GM12891 (cell line): ENCODE measurements around the gene NDUFA13. TPM values are rescaled to one million over a fixed set of nuclear protein-coding genes. Genes with fewer than 3 reads are reported as not detected.
A peak's percentile ranks its signal among the peaks of the same experiment; 100 is the strongest.
"Not testable (repeated sequence)": the region's sequence is repeated elsewhere in the genome, so short reads cannot be mapped to it uniquely, and the experiment has no call there.

Experiments used
- DNase-seq: peaks from one replicate; pipeline ENCODE4 v3.0.0; 2011; ENCODE audit warnings: low spot score; ENCODE audit not compliant: insufficient read length
- FAIRE-seq: peaks from 2 replicates; lab custom pipeline; 2011; peaks lifted over from hg19 to GRCh38; lab: Jason Lieb, UNC
- PAX5 ChIP-seq: IDR thresholded peaks from 2 replicates; pipeline ENCODE4 v1.6.1; 2011; ENCODE audit warnings: low read length, moderate library complexity, mild to moderate bottlenecking; ENCODE audit not compliant: insufficient read depth, severe bottlenecking
- POLR2A ChIP-seq: IDR thresholded peaks from 2 replicates; pipeline ENCODE4 v1.6.1; 2011; ENCODE audit warnings: low read depth, low read length, control low read depth
- POLR2AphosphoS5 ChIP-seq: IDR thresholded peaks from 2 replicates; pipeline ENCODE4 v1.6.1; 2011; ENCODE audit warnings: low read depth, low read length, control low read depth
- POU2F2 ChIP-seq: IDR thresholded peaks from 2 replicates; pipeline ENCODE4 v1.6.1; 2011; ENCODE audit warnings: low read depth, mild to moderate bottlenecking, control low read depth, low read length, moderate library complexity
- SPI1 ChIP-seq: IDR thresholded peaks from 2 replicates; pipeline ENCODE4 v1.6.1; 2011; ENCODE audit warnings: low read depth, low read length, control low read depth
- TAF1 ChIP-seq: IDR thresholded peaks from 2 replicates; pipeline ENCODE4 v1.6.1; 2011; ENCODE audit warnings: low read depth, low read length, control low read depth
- polyA plus RNA-seq: library from polyadenylated mRNA; unstranded; fragments of >200 nt; gene quantifications from one replicate; pipeline ENCODE4 v1.2.1, GENCODE V29; 2012; ENCODE audit warnings: low read depth, missing spikeins, inconsistent platforms; ENCODE audit not compliant: missing spikeins

The NDUFA13 gene
- polyA plus RNA-seq, result 397 TPM

- TF ChIP-seq POU2F2, result peak; percentile 78; the same call in 1 of the 2 replicates
- TF ChIP-seq SPI1, result peak; percentile 64
- TF ChIP-seq POLR2A, result peak; percentile 87
- no peak for TF ChIP-seq PAX5
- peak; percentile 97 for TF ChIP-seq POLR2AphosphoS5
- TF ChIP-seq TAF1, result peak; percentile 92
- FAIRE-seq (peak; percentile 99), DNase-seq (peak; percentile 92)
These were observed at the start of gene NDUFA13 for GRCh38 chr19:19515642-19516519. Gene NDUFA13 (plus strand): TSS chr19:19516225. CDS start chr19:19516239, 14 bp downstream.

GRCh38 chr19:19468424-19469050 is 47.5 kb upstream of the NDUFA13 start:
- DNase-seq (no peak), FAIRE-seq (no peak)
- no peak for TF ChIP-seq POLR2A
- no peak for TF ChIP-seq TAF1
- TF ChIP-seq PAX5, result no peak
- no peak for TF ChIP-seq SPI1
- no peak for TF ChIP-seq POLR2AphosphoS5
- TF ChIP-seq POU2F2, result no peak

- no peak for FAIRE-seq
- no peak for TF ChIP-seq PAX5
- TF ChIP-seq TAF1, result no peak
- no peak for TF ChIP-seq SPI1
- TF ChIP-seq POLR2A, result no peak
- no peak for TF ChIP-seq POU2F2
- no peak for TF ChIP-seq POLR2AphosphoS5
- DNase-seq, result no peak
These were observed 45.4 kb upstream of the NDUFA13 start for GRCh38 chr19:19470579-19470978.

- FAIRE-seq, result peak; percentile 38
- TF ChIP-seq POLR2A (no peak), PAX5 (no peak), TAF1 (no peak), POU2F2 (no peak), POLR2AphosphoS5 (no peak), SPI1 (no peak)
- DNase-seq, result no peak
These were observed 44.3 kb upstream of the NDUFA13 start for GRCh38 chr19:19471682-19472081.

DNA sequence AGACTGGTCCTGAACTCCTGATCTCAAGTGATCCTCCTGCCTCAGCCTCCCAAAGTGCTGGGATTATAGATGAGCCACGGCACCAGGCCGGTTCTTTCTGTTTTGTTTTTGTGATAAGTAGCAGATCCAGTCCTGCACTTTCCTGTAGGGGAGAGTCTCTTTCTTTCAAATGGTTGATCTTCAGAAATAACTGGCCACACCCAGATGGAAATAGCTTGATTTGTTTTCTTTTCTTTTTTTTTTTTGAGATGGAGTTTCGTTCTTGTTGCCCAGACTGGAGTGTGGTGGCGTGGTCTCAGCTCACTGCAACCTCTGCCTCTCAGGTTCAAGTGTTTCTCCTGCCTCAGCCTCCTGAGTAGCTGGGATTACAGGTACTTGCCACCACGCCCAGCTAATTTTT is 43.9 kb upstream of the NDUFA13 start:
- not testable (repeated sequence) for DNase-seq, FAIRE-seq

DNA sequence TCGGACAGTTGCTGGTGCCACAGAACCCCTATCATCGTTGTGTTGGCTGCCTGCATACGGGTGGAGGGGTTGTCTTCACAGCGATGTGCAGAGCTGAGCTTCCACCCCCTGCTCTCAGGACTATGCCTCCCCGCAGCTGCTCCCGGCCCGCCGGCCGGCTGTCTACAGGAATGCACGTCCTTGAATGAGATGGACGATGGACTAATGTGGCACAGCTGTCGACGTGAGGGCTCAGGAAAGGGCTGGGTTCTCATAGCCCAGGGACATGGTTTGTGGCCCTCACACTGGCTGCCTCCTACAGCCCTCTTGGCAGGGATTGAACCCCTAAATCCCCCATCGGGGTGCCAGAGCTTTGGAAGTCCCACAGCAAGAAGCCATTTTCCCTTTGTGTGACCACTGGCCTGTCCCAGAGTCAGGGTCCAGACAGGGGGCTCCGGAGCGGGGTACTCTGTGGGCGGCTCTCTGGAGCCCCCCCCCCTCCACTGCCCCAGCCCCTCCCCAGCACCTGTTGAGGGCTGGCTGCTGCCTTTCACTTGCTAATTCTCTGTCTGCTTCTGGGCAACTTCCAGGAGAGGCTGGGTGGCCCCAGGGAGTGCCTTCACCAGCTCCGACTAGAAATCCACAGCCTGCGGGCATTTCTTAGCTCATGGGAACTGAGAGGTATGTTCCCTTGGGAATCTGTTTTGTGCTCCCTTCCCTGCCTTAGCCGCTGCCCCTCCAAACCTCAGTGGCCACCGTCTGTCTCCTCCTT is 40.8 kb upstream of the NDUFA13 start:
- DNase-seq (no peak), FAIRE-seq (no peak)
- no peak for TF ChIP-seq TAF1

GRCh38 chr19:19475849-19476828 is 39.9 kb upstream of the NDUFA13 start:
- no peak for DNase-seq
- no peak for FAIRE-seq
- TF ChIP-seq POU2F2 (no peak), PAX5 (no peak), POLR2AphosphoS5 (no peak), POLR2A (no peak), TAF1 (no peak), SPI1 (no peak)

DNA sequence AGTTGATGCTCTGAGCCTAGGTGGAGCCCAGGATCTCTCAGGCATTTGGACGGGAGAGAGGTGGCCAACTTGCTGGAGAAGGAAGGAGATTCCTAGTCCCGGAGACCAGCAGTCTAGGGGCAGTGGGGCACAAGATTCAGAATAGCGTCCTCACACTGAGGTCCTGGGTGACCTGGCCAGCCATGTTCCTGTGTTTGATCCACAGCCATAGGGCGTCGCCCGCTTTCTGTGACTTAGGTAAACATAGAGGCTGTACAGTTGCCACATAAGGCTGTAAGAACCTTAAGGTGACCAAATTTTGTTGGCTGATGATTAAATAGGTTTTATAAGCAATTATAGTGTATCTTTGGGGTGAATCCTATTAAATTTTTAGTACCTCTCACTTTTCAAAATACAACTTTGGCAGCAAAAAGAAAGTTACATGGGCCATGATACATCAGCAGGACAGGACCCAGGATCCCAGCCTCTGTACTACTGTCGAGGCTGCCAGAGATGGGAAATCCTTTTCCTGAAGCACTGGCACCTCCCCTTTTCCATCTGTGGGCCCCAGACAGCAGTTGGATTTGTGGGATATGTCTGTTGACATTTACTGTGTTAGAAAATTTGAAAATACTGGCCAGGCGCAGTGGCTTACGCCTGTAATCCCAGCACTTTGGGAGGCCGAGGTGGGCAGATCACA is 38.2 kb upstream of the NDUFA13 start:
- DNase-seq, result no peak
- no peak for TF ChIP-seq POLR2AphosphoS5
- TF ChIP-seq SPI1, result no peak
- no peak for TF ChIP-seq PAX5
- no peak for TF ChIP-seq POLR2A

More for the DNA sequence above, 38.2 kb upstream of the NDUFA13 start:
- no peak for FAIRE-seq
